HG02973 (cell line): ENCODE measurements around the gene ATP5PD.
A peak's percentile ranks its signal among the peaks of the same experiment; 100 is the strongest.
"Not testable (repeated sequence)": the region's sequence is repeated elsewhere in the genome, so short reads cannot be mapped to it uniquely, and the experiment has no call there.

Experiments used
- ATAC-seq: cut with Tn5 transposase; IDR thresholded peaks from one replicate; pipeline ENCODE4 v1.9.1; 2021; ENCODE audit warnings: moderate library complexity; ENCODE audit not compliant: unreplicated experiment

Gene ATP5PD

GRCh38 chr17:75025398-75025734 lies 21.4 kb downstream of the ATP5PD start:
- ATAC-seq, result not testable (repeated sequence)

DNA sequence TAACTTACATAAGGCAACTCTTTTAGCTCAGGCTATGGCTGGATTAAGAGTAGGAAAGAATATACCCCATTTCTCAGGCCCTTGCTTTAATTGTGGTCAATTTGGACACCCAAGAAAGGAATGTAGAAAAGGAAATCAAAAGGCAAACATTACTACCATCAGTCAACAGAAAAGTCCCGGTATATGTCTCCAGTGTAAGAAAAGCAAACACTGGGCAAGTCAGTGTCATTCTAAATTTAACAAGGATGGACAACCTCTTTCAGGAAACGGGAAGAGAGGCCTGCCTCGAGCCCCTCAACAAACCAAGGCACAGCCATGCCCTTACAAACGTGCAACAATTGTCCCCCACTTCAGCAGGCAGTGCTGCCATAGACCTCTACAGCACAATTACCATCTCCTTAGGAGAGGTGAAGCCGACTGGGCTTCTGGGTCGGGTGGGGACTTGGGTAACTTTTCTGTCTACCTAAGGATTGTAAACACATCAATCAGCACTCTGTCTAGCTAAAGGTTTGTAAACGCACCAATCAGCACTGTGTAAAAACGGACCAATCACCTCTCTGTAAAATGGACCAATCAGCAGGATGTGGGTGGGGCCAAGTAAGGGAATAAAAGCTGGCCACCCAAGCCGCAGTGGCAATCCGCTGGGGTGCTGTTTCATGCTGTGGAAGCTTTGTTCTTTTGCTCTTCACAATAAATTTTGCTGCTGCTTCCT lies 21.9 kb downstream of the ATP5PD start:
- no peak for ATAC-seq

DNA sequence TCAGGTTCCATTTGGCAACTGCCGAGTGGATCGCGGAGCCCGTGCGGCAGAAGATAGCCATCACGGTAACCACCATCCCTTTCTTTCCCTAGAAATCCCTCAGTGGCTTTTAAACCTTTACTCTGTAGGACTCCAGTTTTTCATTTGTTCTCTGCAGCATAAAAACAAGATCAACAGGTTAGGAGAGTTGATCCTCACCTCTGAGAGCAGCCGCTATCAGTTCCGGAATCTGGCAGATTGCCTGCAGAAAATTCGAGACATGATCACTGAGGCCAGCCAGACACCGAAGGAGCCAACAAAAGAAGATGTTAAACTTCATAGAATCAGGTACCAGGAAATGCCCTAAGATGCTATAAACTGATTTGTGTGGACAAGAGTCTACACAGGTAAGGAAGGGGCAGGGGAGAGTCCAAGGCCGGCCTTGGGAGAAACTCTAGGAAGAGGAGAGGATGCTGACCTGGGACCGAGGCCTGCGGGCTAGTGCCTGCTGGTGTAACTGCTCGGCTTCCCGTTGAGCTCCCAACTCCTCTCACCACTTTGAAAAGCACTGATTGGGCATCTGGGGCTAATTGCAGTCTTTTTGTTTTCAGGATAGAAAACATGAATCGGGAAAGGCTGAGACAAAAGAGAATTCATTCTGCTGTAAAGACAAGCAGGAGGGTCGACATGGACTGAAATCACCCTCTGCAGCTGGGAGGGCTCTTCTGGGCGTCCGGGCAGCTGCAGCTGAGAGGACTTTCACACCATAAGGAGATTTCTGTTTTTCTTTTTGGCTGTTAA lies 26.2 kb downstream of the ATP5PD start:
- ATAC-seq, result no peak

DNA sequence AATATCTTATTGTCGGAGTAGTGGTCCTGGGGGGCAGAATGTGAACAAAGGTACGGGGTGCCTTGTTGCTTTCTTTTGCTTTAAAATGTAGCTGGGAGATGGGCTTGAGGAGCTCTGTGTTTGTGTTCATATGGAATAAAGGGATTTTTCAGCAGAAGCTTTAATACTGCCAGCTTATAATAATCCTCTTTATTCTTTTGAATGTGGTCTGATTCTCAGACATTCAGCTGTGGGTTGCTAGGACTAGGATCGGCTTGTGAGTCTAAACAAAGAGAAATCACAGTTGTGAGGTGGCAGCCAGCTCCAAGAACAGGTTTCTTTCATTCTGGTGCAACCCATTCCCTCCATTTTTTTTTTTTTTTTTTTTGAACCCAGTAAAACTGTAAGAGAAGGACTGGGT lies 27.1 kb downstream of the ATP5PD start:
- no peak for ATAC-seq

DNA sequence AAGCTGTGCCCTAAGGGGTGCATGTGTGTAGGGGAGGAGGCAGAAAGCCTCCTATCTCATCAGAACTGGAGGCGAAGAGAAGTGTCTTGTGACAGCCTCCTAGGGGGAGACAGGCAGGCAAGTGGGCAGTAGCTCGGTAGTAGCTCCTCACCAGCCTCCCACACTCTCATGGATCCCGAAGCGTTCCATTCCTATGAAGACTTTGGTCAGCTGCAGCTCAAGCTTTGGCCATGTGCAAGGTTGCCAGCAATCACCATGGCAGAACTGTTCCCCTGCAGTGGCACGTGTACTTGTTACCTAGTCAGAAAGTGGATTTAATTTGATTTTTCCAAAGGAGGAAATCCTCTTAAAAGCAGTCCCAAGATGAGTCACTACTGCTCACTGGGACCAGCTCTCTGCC lies 27.6 kb downstream of the ATP5PD start:
- ATAC-seq, result no peak

GRCh38 chr17:75013092-75013559 lies 33.6 kb downstream of the ATP5PD start:
- no peak for ATAC-seq

- peak; percentile 84 for ATAC-seq
These were observed 34.2 kb downstream of the ATP5PD start, which contains the start of gene MRPL58 for GRCh38 chr17:75012346-75013091. MRPL58 (plus strand) TSS chr17:75012670; CDS start chr17:75012687, 17 bp downstream.

GRCh38 chr17:75012096-75012345 lies 34.7 kb downstream of the ATP5PD start:
- ATAC-seq, result no peak

GRCh38 chr17:75011401-75012095 lies 35.2 kb downstream of the ATP5PD start:
- no peak for ATAC-seq

GRCh38 chr17:75010683-75011400 lies 35.9 kb downstream of the ATP5PD start:
- ATAC-seq, result no peak

- no peak for ATAC-seq
These were observed 37.5 kb downstream of the ATP5PD start for GRCh38 chr17:75009139-75009724.

DNA sequence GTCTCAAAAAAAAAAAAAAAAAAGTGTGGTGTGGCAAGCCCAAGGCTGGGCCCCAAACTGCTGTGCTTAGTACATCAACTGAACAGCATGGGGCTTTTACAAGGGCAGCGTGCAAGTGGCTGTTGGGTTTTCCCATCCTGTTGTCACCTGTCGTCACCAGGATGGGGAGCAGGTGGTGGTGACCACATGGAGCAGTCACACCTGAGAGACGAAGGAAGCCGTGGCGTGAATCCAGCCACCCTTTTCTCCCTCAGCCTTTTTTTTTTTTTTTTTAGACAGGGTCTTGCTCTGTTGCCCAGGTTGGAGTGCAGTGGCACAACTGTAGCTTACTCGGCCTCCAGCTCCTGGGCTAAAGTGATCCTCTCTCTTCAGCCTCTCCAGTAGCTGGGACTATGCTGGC lies 38.4 kb downstream of the ATP5PD start:
- no peak for ATAC-seq

DNA sequence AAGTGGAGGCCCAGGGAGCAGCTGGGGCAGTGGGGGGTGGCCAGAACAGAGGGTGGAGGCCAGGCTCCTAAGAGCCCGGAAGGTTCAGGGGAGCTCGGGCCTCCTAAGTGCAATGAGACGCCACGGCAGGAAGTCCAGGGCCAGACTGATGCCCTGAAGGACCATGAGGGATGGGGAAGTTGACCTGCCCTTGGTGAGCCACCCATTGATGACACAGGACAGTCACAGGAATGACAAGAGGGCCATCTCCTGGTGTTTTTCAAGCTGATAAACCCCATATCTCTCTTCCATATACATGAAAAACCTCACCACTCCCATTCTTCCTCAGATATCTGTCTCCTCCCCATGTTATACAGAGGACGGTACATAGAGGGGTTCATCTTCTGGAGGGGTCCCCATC lies 40.1 kb downstream of the ATP5PD start:
- ATAC-seq, result no peak

- not testable (repeated sequence) for ATAC-seq
These were observed 40.7 kb downstream of the ATP5PD start for GRCh38 chr17:75006084-75006483.

DNA sequence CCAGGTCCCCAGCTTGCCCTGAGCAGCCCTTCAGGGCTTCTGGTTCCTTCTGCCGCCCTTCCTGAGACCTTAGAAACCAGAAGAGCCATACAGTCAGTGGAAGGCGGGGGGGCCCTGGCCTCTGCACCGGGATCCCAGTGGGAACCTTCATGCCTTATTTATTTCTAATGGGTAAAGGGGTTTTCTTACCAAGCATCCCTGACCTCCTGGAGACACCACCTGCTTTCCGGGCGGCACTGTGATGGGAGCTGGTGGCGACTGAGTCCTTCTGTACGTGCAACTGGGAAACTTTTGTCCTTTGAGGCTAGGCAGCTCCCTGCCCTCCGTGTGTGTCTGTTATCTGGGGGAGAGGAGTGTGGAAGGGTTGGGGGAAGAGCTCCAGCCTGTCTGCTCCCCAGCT lies 41.5 kb downstream of the ATP5PD start:
- no peak for ATAC-seq

- ATAC-seq, result no peak
These were observed 42.4 kb downstream of the ATP5PD start for GRCh38 chr17:75004371-75004770.

DNA sequence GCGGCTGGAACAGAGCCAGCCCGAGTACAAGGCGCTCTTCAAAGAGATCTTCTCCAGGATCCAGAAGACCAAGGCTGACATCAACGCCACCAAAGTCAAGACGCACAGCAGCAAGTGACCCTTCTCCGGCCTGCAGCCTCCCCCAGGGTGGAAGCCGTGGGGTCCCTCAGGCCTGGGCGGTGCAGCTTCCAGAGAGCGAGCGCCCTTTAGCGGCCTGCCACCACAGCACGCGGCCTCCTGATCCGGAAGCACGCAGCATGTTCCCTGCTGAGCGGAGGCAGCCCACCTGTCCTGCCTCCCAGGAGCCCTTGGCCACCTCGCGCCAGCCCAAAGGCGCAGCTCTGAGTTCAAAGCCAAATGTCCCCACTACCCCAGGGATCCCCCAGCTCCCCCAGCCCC lies 42.8 kb downstream of the ATP5PD start:
- ATAC-seq, result no peak

DNA sequence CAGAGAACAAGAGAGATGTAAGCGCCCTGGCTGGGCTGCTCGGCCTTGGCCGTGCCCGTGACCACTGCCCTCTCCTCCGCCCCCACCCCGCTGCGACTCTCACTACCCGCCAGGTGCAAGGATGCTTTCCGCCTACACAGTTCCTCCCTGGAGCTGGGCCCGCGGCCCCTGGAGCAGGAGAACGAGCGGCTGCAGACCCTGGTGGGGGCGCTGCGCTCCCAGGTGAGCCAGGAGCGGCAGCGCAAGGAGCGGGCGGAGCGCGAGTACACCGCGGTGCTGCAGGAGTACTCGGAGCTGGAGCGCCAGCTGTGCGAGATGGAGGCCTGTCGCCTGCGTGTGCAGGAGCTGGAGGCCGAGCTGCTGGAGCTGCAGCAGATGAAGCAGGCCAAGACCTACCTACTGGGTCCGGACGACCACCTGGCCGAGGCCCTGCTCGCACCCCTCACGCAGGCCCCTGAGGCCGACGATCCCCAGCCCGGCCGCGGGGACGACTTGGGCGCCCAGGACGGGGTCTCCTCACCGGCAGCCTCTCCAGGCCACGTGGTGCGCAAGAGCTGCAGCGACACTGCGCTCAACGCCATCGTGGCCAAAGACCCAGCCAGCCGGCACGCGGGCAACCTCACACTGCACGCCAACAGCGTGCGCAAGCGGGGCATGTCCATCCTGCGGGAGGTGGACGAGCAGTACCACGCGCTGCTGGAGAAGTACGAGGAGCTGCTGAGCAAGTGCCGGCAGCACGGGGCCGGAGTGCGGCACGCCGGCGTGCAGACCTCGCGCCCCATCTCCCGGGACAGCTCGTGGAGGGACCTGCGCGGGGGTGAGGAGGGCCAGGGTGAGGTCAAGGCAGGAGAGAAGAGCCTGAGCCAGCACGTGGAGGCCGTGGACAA lies 43.5 kb downstream of the ATP5PD start:
- ATAC-seq, result no peak
